ENCODE data around the gene PLXDC1. TPM values are rescaled to one million over a fixed set of nuclear protein-coding genes. Genes with fewer than 3 reads are reported as not detected.
"Not testable (repeated sequence)": the region's sequence is repeated elsewhere in the genome, so short reads cannot be mapped to it uniquely, and the experiment has no call there.

The PLXDC1 gene
- total and polyA plus RNA-seq, 12 donors: 1.3 to 5.6 (median 3.9) TPM

DNA sequence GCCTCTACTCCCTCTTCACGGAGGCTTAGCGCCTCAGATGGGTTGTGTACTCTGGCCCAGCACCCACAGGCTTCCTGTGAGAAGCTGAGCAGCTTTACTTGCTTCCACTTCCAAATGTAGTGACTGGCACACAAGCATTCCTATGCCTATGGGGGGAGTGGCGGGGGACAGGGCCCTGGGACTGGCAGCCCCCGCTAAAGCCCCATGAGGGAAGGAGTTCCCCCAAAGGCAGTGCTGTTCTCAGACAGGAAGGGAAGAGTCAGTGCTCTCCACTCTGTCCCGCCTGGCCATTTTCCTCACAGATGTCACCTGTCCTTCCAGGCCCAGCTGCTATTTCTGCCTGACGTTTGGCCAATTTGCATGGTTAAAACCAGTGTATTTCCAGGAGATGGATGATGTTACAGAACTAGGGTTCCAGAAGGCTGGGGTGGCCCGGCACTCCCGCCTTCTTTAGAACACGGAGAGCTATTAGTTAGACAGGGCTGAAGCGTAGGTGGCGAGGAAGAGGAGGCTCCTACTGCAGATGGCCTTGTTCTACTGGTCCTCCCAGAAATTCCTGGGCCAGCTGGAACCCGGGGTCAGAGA lies 100.3 kb downstream of the PLXDC1 start:
- no peaks in the 10 kb centered on the region for H3K36me3 ChIP-seq (replicated peaks in 1 of 2)
- peaks cover 0 to 12% (median 0%) of the 10 kb centered on the region in 3 donors for H3K9me3 ChIP-seq (replicated peaks in 1 of 3)
- intact Hi-C loops (cut with DNase I): no loop called here
- no peak for DNase-seq
- 83 to 87% (median 86%) methylated on average over 8 to 12 of the region's 12 CpGs for WGBS, 4 donors
- no peak overlapping the region for H3K27ac ChIP-seq
- TF ChIP-seq POLR2A (IDR thresholded peaks at IDR 0.05): no peak
- TF ChIP-seq, protein P1, sequence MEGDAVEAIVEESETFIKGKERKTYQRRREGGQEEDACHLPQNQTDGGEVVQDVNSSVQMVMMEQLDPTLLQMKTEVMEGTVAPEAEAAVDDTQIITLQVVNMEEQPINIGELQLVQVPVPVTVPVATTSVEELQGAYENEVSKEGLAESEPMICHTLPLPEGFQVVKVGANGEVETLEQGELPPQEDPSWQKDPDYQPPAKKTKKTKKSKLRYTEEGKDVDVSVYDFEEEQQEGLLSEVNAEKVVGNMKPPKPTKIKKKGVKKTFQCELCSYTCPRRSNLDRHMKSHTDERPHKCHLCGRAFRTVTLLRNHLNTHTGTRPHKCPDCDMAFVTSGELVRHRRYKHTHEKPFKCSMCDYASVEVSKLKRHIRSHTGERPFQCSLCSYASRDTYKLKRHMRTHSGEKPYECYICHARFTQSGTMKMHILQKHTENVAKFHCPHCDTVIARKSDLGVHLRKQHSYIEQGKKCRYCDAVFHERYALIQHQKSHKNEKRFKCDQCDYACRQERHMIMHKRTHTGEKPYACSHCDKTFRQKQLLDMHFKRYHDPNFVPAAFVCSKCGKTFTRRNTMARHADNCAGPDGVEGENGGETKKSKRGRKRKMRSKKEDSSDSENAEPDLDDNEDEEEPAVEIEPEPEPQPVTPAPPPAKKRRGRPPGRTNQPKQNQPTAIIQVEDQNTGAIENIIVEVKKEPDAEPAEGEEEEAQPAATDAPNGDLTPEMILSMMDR (IDR thresholded peaks at IDR 0.05): no peak
- H3K27me3 ChIP-seq: no peaks in the 10 kb centered on the region
- H3K4me3 ChIP-seq: no peak overlapping the region
- H3K4me1 ChIP-seq (replicated peaks in 1 of 2): no peaks in the 10 kb centered on the region

DNA sequence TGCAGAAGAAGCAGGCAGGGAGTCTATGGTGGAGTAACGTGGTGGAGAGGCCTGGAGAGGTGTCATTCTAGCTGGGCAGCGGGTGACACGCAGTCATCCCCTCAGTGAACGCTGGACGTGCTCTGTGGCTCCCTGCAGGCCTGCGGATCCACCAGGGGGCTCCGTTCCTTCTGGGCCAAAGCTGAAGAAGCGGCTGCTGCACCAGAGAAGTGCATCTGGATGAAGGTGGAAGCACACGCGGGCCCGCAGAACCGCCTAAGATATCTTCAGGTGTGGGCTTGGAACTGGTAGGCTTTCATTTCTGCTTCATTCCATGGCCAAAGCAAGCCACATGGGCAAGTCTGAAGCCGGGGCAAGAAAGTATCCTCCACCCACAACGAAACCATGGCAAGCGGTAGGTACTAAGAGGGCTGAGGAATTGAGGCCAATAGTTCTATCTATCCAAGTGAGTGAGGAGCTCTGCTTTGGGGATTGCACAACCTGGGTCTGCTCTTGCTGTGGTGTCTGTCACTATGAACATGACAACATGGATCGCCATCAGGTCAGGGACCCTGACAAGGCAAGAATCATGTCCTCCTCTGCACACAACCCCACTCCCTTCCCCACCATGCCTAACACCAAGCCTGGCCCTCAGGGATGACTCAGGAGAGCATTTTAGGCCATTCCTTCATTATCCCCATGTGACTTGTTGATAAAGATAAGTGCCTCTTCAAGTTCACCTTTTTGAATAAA lies 105.3 kb downstream of the PLXDC1 start:
- DNase-seq: peak in 1 of 7 donors; percentile 21
- Histone ChIP-seq H3K9me3 (replicated peaks in 1 of 3) (peaks cover 0 to 12% (median 0%) of the 10 kb centered on the region in 3 donors), H3K4me1 (replicated peaks in 1 of 2) (no peaks in the 10 kb centered on the region), H3K27ac (no peak overlapping the region), H3K36me3 (replicated peaks in 1 of 2) (no peaks in the 10 kb centered on the region), H3K4me3 (no peak overlapping the region), H3K27me3 (no peaks in the 10 kb centered on the region)
- TF ChIP-seq POLR2A (IDR thresholded peaks at IDR 0.05): no peak
- TF ChIP-seq, protein P1 (IDR thresholded peaks at IDR 0.05): no peak
- 77 to 87% (median 84%) methylated on average over 5 to 16 of the region's 16 CpGs for WGBS, 4 donors
- intact Hi-C loops (cut with DNase I): no loop called here

DNA sequence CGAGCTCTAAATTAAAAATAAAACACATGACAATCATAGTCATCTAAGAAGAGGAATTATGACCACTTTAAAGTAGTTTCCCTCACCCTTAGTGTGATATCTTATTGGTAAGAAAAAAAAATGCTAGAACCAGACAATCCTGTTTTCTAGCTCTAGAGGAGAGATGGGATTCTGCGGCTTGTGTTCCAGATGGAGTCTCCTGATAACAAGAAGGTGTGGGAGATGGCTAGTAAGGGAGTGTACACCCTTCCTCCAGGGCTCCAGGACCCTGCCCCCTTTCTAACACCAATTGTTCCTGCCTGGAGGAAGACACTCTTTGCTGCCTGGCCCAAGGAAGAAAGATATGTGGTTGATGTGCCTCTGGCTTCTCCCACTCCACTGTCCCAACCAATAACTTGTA lies 115.4 kb downstream of the PLXDC1 start:
- Histone ChIP-seq H3K36me3 (replicated peaks in 1 of 2) (no peaks in the 10 kb centered on the region), H3K4me3 (no peak overlapping the region), H3K27ac (no peak overlapping the region), H3K4me1 (replicated peaks in 1 of 2) (no peaks in the 10 kb centered on the region), H3K9me3 (replicated peaks in 1 of 3) (no peaks in the 10 kb centered on the region), H3K27me3 (peaks cover 6% of the 10 kb centered on the region)
- WGBS, 4 donors: 58 to 72% (median 67%) methylated on average over 2 of the region's 2 CpGs
- TF ChIP-seq, protein P1 (IDR thresholded peaks at IDR 0.05): no peak
- TF ChIP-seq POLR2A (IDR thresholded peaks at IDR 0.05): no peak
- DNase-seq: peak in 1 of 7 donors; percentile 9
- intact Hi-C loops (cut with DNase I): no loop called here

DNA sequence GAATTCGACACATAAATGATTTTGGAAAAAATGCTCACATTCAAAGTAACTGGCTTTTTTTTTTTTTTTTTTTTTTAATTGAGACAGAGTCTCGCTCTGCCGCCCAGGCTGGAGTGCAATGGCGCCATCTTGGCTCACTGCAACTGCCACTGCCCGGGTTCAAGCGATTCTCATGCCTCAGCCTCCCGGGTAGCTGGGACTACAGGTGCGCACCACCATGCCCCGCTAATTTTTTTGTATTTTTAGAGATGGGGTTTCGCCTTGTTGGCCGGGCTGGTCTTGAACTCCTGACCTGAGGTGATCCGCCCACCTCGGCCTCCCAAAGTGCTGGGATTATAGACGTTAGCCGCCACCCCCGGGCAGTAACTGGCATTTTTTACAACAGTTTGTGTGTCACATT lies 115.9 kb downstream of the PLXDC1 start:
- peak in 1 of 7 donors; percentile 11 for DNase-seq
- H3K27ac ChIP-seq; H3K27me3 ChIP-seq; H3K9me3 ChIP-seq (replicated peaks in 1 of 3); H3K4me1 ChIP-seq (replicated peaks in 1 of 2); H3K36me3 ChIP-seq (replicated peaks in 1 of 2); H3K4me3 ChIP-seq; intact Hi-C loops (cut with DNase I): not testable (repeated sequence)
- 80 to 87% (median 83%) methylated on average over 16 of the region's 16 CpGs for WGBS, 4 donors

Measured in adrenal gland (tissue), 12 donors.